K562 (cell line): ENCODE results near the gene PLP2. TPM values are rescaled to one million over a fixed set of nuclear protein-coding genes. Genes with fewer than 3 reads are reported as not detected.

ENCODE experiments used
- ARID2 ChIP-seq: fragments of 450-650 bp; IDR thresholded peaks from 2 replicates; pipeline ENCODE4 v1.6.1; 2017; ENCODE audit warnings: antibody characterized with exemption, mild to moderate bottlenecking
- BHLHE40 ChIP-seq: IDR thresholded peaks from 2 replicates; pipeline ENCODE4 v1.6.1; 2011; ENCODE audit warnings: low read length, improper control_type of control experiment
- EZH2 ChIP-seq: IDR thresholded peaks from 2 replicates; pipeline ENCODE4 v1.6.1; 2012; ENCODE audit warnings: low read depth, mild to moderate bottlenecking, inconsistent platforms, low read length, borderline replicate concordance
- FOXO4 ChIP-seq: fragments of 450-650 bp; formaldehyde crosslinking; IDR thresholded peaks from 2 replicates; pipeline ENCODE4 v1.4.0; 2020; ENCODE audit warnings: mild to moderate bottlenecking, moderate library complexity
- GMEB1 ChIP-seq: fragments of 250-450 bp; sonication (Bioruptor Pico); IDR thresholded peaks from 2 replicates; pipeline ENCODE4 v1.4.0; 2020; ENCODE audit warnings: mild to moderate bottlenecking
- HEY1 ChIP-seq: fragments of 250-450 bp; sonication (Bioruptor Pico); IDR thresholded peaks from 2 replicates; pipeline ENCODE4 v1.5.0; 2020; ENCODE audit warnings: mild to moderate bottlenecking, moderate library complexity, borderline replicate concordance
- SAP30 ChIP-seq: fragments of 200-600 bp; sonication (generic); IDR thresholded peaks from 2 replicates; pipeline ENCODE4 v1.6.1; 2012; ENCODE audit warnings: borderline replicate concordance, low read depth, mild to moderate bottlenecking, moderate library complexity, low read length, control low read depth, inconsistent platforms; ENCODE audit not compliant: insufficient read depth, poor library complexity, severe bottlenecking
- SMARCE1 ChIP-seq: fragments of 450-650 bp; IDR thresholded peaks from 2 replicates; pipeline ENCODE4 v1.7.1; 2016; ENCODE audit warnings: mild to moderate bottlenecking
- TRIM28 ChIP-seq: fragments of 450-650 bp; IDR thresholded peaks from 2 replicates; pipeline ENCODE4 v1.6.1; 2017
- VEZF1 ChIP-seq: fragments of 200-800 bp; sonication (Bioruptor generic); IDR thresholded peaks from 2 replicates; pipeline ENCODE4 v1.6.1; 2017; ENCODE audit warnings: missing genetic modification characterization, missing compliant biosample characterization
- ZBTB12 ChIP-seq: fragments of 250-450 bp; sonication (Bioruptor Pico); IDR thresholded peaks from 2 replicates; pipeline ENCODE4 v1.4.0; 2020
- ZNF445 ChIP-seq: fragments of 250-450 bp; sonication (Bioruptor Pico); IDR thresholded peaks from 2 replicates; pipeline ENCODE4 v1.4.0; 2020; ENCODE audit warnings: low read depth, mild to moderate bottlenecking, moderate library complexity
- ZNF76 ChIP-seq: fragments of 250-450 bp; sonication (Bioruptor Pico); IDR thresholded peaks from 2 replicates; pipeline ENCODE4 v1.4.0; 2020; ENCODE audit warnings: mild to moderate bottlenecking, moderate library complexity, borderline replicate concordance
- polyA plus RNA-seq, 8 experiments: library from polyadenylated mRNA; depleted of rRNA in 4 of 8; stranded (reverse) in 5 of 8; unstranded in 3 of 8; fragments of >200 nt; fragmentation: Nextera tagmentation in 2 of 8; fragmentation: Illumina TruSeq in 1 of 8; extraction: Ambion mirVana in 2 of 8; extraction: Trizol in 1 of 8; gene quantifications; 2 replicates each; pipeline versions ENCODE4 v1.2.1 to v1.2.3, GENCODE V29; 2011 to 2014; ENCODE audit warnings: inconsistent platforms in 1 of 8, missing spikeins in 1 of 8
- total RNA-seq, 7 experiments: library from RNA; depleted of rRNA in 6 of 7; stranded (reverse); fragments of >200 nt in 6 of 7; fragmentation: Illumina TruSeq in 2 of 7; extraction: Trizol in 2 of 7; gene quantifications; 2 replicates each; pipeline versions ENCODE4 v1.2.1 to v1.2.3, GENCODE V29; 2011 to 2021; ENCODE audit warnings: low replicate concordance in 1 of 7

PLP2 gene
- total and polyA plus RNA-seq, 9 of the 15 experiments (the other 6 are each of a cell fraction or from before 2014, with no cell fraction given) = 34.7 to 236 (median 112) TPM

- no peak for TF ChIP-seq FOXO4 (CRISPR knock-in tag)
- TF ChIP-seq EZH2 = no peak
- no peak for TF ChIP-seq SMARCE1
- TF ChIP-seq ZNF445 (CRISPR knock-in tag) = no peak
- TF ChIP-seq VEZF1 (CRISPR knock-in tag) = no peak
- no peak for TF ChIP-seq TRIM28
- TF ChIP-seq SAP30 = no peak
- no peak for TF ChIP-seq GMEB1
- TF ChIP-seq HEY1 (CRISPR knock-in tag) = no peak
- TF ChIP-seq ZNF76 = peak; percentile 5; the same call in 1 of the 2 replicates
- no peak for TF ChIP-seq ARID2
- no peak for TF ChIP-seq ZBTB12 (CRISPR knock-in tag)
- peak; percentile 47 for TF ChIP-seq BHLHE40
These were observed 5.5 kb upstream of the PLP2 start (continued) for GRCh38 chrX:49165901-49166881.
